GM21737 (cell line): ENCODE data around the gene KHDC4.
"Not testable (repeated sequence)": the region's sequence is repeated elsewhere in the genome, so short reads cannot be mapped to it uniquely, and the experiment has no call there.

Experiments used
- ATAC-seq: cut with Tn5 transposase; IDR thresholded peaks from one replicate; pipeline ENCODE4 v1.9.1; 2021; ENCODE audit warnings: mild to moderate bottlenecking, moderate library complexity; ENCODE audit not compliant: unreplicated experiment

The KHDC4 gene

DNA sequence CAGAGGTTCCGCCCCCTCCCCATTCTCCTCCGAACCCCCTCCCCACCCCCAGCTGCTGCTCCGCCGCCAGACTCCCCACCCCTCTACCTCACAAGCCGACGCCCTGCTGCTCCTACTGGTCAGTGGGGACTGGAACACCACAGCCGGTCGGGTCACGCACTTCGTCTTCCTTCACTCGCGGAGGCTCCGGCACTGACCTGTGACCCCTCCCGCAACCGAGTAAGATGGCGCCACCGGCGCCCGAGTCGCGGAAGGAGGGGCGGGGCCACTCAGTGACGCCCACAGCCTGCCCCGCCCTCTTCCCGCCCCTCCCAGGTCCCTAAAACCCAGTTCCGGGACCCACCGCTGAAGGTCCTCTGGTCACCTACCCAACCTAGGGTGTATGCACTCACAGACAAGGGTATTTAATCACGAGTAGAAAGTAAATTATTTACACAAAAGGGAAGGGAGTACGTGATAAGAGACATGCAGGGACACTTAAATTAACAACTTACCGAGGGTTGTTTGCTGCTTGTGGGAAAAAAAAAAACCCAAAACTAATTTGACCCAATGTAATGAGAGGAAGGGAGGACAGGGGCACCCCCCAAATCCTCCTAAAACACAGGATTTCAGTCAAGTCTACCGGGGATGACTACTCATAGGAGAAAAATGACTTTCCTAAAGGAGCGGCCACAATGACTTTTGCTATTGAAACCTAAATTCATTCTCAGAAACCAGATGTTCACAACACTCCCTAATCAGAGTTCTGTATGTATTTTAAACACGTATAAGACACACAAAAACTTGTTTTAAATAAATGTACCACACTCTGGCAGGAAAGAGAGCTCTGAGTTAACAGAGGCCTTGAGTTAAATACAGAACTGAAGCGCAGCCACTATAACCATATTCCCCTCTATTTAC, 22.8 kb downstream of the KHDC4 start, which contains the start of gene RIT1:
Gene RIT1, minus strand, starts transcription at position 194 of the 900 bp plus-strand sequence. CDS start 588 bp downstream, outside the sequence.
- peak; percentile 85 for ATAC-seq

DNA sequence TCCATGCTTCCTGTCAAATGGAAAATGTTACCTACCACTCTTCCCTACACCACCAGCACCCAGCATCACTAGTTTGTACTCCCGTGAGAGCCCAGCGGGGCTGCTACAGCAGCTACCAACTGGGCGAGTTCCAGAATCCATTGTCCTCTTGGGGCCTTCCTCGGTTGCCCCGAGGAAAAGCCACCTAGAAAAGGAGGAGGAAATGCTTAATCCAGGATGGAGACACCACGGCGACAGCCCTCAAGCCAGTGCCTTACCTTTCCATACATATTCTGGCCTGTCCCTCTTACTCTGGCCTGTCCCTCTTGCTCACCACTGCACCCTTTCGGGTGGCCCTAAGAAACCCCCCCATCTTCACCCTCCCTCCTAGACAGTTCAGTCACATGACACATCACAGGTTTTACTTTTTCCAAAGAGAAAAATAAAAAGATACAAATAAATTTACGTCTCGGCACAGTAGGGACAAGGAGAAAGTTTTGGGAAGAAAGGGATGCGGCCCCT, 23.5 kb downstream of the KHDC4 start:
- no peak for ATAC-seq

DNA sequence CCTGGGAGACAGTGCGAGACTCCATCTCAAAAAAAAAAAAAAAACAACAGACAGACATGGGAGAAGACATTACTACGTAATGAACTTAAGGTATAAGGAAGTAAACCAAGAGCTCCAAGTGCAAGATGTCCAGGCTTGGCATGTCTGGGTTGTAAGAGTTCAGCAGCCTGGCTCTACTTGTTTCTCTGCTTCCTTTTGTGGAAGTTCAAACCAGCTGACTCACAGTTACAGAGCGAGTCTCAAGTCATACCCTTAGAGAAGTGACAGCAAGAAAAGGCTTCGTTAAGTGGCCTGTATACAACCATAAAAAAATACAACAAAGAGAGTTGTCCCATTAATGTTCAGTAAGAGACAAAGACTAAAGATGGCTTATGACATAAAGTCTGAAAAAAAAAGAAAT, 24.3 kb downstream of the KHDC4 start:
- no peak for ATAC-seq

DNA sequence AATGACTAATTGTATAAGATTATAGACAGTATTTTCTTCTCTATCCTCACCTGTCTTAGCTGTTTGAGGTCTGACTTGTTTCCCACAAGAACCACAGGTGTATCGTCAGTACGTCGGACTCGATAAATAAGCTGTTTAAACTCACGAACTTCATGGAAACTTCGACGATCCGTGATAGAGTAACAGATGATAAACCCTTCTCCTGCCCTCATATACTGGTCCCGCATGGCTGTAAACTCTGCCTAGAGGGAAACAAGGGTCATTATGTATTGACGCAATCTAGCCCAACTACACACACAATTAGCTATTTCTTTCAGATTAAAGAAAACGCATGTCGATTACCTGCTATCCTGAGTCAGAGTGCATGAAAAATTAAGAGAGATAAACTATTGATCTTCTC, 30.0 kb downstream of the KHDC4 start:
- ATAC-seq: no peak

DNA sequence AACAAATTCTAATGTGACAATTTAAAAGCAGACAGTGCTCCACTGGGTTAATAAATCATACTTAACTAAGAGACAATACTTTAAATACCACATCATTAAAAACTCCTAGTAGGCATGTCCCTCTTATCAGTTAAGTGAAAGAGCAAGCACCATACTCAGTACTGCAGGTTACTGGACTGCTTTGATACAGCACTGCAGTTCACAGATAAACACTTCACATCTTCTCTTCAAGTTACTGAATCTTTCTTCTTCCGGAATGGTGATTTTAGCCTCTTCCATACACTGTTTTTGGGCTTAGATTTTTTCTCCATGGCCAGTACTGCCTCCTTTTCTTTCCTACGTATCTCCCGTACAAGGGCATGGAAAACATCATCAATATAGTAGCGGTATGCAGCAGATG, 34.1 kb downstream of the KHDC4 start:
- no peak for ATAC-seq

DNA sequence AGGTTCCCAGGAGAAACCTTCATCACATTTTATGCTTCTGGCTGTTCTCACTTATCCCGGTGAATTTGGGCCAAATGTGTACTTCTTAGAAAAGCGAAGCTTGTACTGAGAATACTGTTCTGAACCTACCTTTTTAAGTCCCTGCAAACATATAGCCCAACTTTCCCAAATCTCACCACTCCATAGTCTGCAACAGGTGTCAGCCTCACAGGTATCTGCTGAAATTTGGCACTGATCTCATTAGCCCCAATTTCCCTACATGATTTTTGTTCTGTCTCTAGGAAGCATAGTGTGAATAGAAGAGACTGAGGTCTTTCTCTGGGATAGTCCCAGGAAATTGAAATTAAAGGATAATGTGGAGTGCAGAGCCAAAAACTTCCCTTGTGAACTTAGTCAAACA, 34.5 kb downstream of the KHDC4 start:
- ATAC-seq: no peak

DNA sequence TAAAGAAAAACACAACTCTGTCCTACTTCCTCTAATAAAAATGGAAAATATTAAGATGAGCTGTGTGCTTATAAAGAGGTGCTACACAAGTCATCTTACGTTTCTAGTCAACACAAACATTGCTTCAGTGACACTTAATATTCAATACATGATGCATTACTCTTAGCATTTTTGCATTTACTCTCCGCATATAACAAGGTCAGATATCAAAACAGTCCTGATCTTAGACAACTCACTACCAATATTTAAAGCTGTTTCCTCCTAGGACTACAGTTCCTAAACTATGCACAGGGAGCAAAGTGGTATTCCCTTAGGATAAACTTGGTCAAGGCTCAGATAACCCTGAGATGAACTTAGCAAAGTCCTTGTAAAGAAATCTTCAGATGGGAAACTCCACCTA, 35.3 kb downstream of the KHDC4 start:
- ATAC-seq: no peak

DNA sequence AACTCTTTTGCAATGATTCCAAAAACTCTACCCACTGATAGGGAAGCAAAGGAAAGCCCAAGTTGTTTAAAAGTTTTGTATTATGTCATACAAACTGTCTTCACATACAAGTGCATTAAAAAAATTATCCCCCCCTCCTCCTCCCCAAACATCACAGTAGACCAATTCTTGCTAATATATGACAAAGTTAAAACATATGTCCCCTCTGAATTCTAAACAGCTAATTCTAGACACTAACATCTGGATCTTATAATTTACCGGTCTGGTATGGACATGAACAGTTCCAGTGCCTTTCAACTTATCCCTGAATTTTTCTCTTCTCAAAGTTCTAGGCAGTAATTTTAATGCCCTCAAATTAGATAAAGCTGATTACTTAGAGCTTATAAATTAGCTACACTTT, 36.5 kb downstream of the KHDC4 start:
- no peak for ATAC-seq

DNA sequence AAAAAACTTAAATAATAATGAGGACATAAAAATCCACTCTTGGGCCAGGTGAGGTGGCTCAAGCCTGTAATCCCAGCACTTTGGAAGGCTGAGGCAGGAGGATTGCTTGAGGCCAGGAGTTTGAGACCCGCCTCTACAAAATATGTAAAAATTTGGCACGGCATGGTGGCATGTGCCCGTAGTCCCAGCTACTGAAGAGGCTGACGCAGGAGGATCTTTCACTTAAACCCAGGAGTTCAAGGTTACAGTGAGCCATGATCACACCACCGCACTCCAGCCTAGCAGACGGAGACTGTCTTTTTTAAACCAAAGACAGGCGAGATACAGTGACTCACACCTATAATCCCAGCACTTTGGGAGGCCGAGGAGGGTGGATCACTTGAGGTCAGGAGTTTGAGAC, 37.7 kb downstream of the KHDC4 start:
- ATAC-seq: not testable (repeated sequence)

DNA sequence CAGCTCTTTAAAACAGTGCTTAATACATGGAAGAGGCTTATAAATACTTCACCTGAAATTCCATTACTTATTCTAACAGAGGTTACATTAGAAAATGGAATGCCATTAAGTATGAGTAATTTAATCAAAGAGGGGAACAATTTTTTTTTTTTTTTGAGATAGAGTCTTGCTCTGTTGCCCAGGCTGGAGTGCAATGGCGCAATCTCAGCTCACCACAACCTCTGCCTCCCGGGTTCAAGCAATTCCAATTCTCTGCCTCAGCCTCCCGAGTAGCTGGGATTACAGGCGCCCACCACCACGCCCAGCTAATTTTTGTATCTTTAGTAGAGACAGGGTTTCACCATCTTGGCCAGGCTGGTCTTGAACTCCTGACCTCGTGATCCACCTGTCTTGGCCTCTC, 38.6 kb downstream of the KHDC4 start:
- not testable (repeated sequence) for ATAC-seq

DNA sequence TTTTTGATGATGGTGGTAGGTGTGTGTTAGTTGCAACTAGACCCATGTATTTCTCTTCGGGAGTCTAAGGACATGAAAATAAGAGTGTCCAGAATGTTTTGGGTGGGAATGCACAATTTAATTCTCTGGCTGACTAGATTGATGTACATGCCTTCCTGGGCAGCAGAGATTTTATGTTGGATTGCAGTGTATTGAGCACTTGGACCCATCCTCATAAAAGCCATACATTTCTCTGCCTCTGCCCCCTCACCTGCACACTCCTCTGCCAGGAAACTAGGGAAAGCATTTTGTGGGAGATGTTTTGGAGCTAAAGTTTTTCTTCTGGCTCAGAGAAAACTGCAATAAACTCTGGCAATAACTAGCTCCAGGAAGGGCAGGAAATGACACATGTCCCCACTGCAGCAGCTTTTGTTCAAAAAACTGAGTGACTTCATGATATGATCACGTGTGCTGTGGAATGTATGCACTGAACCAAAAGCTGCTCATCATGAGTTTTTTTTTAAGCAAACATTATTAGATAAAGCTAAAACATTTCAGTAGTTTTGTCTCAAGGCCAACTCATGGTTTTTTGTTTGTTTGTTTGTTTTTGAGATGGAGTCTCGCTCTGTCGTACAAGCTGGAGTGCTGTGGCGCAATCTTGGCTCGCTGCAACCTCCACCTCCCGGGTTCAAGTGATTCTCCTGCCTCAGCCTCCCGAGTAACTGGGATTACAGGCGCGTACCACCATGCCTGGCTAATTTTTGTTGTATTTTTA, 40.6 kb downstream of the KHDC4 start:
- no peak for ATAC-seq

DNA sequence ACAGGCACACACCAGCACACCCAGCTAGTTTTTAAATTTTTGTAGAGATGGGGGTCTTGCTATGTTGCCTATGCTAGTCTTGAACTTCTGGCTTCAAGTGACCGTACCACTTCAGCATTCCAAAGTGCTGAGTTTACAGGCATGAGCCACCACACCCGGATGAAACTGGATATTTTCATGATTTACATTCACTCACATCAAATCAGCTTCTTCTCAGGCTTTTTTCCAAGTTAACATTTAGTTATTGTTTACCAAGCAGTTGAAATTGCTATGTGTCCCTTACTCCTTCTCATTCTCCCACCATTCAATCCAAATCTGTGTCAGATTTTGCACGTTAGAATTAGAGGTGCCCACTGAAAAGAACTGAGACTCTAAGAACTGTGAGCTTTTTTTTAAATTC, 41.4 kb downstream of the KHDC4 start:
- ATAC-seq: no peak

DNA sequence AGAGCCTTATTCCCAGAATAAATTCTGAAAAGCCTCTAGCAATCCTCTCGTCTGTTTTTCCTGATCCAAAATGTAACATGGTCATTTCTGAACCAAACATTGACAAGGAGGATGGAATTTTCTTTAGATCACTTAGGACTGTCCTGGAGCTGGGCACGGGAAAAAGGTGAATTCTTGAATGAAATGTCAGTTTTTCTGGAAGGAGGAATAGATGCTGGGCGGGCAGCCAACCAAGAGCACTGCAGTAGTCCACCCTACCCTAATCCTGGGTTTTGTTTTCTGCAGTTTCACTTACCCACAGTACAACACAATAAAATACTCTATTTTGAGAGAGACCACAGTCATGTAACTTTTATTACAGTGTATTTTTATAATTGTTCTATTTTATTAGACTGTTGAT, 44.0 kb downstream of the KHDC4 start:
- no peak for ATAC-seq

DNA sequence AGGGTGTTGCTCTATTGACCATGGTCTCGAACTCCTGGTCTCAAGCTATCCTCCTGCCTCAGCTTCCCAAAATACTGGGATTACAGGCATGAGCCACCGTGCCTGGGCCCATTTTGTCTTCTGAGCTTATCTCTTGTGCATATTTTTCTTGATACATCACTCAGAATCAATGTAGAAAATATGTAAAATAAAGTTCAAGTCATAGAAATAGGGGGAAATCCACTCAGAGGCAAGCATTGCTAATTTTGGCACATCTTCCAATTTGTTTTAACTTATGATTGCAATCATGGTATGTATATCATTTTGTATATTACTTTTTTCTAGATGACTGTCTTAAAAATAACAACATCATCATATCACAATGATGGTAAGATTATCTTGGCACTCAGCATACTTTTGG, 44.6 kb downstream of the KHDC4 start:
- no peak for ATAC-seq

DNA sequence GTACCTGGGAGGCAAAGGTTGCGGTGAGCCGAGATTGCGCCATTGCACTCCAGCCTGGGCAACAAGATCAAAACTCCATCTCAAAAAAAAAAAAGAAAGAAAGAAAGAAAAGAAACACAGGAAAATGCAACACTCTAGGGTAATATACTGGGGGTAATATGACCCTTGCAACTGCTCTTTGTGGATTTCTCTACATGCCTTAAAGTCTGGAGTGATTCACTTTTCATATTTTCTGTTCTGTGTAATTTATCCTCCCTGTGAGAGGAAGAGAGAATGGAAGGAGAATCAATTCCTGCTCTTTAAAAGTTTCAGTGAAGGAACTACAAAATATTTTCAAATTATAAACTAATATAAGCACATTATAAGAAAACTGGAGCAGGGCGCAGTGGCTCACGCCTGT, 45.7 kb downstream of the KHDC4 start:
- ATAC-seq: no peak

DNA sequence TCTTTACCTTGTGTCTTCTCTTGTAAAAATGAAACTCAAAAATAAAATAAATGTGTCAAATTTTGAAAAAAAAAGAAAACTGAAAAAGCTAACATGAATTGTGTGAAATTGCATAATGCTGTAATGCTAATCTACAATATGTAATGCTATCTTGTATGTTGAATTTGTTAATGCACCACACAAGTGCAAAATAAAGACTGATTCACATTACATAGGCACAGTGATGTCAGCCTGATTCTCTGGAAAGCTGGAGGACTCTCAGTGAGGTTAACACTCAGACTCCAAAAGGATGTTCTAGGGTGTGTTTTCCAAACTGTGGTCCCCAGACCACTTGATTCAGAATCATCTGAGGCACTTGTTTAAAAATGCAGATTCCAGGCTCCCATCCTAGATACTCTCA, 49.2 kb downstream of the KHDC4 start:
- ATAC-seq: no peak

DNA sequence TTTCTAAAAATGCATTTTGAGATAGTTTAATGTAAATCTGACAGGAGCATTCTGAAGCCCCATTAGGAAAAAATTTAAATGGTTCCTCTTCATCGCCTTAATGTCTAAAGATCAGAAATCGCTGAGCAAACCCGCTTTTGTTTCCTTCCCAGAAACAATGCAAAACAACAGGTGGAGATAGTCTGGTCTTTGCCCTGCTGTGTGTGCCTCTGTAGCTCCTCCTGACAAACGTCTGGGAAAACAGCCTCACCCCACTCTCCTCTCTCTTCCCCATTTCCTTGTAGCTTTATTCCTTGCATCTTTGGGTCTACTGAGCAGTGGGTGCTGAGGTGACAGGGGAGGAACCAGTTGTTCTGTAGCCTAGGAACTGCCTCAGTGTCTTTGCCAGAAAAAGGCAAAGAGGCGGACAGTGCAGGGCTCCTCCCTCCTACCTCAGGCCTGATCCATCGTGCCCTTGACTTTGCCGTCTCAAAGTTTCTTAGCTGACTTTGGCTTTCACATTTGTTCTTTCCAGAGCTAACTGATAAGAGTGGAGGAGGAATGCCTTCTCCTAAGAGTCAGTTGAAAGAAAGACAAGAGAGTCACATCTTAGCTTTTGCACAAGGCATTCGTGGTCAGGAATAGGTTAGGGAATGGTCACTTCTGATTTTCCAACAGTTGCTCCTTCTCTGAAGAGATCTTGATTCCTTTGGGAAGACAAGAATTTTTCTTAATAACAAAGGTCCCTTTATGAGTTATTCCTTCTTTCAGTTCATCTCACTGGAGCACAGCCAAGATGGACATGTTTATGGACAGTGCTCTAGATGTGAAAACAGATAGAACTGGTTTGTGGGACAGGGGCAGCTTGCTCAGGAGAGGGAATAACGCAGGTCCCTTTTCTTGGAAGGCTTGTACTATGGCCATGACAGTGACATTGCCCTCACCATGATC, 49.9 kb downstream of the KHDC4 start:
- no peak for ATAC-seq

DNA sequence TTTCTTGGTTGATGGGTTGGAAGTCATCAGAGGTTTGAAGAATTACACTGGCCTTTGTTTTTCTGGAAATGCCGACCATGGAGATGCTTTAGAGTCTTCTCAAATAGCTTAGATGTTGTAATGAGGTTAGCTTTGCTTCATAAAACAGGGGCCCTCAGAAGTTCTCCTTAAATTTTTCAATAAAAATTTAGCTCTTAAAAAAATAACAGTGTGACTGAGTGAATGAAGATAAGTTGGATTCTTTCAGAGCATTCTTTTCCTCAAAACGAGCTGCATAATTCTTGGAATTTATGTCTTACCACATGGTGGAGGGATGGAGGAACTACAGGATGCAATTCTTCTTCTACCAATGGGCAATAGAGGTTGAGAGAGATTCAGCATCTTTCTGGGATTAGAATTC, 51.4 kb downstream of the KHDC4 start:
- no peak for ATAC-seq

DNA sequence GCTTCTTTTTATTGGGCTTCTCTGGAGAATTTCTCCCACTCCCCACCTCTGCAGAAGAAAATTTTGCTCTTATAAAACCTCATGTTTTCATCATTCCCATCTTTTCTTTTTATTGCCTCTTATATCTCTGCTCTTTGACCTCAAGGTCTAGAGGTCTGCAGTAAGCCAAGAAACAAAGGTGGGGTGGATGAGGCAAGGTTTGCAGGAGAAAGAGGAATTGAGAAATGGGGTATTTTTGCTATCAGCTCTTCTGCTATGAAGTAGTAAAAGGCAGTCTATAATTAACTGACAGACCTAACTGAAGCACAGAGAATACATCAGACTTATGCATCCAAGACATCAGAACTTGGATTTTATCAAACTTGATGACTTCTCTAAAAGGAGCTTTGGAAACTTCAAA, 52.0 kb downstream of the KHDC4 start:
- ATAC-seq: no peak

DNA sequence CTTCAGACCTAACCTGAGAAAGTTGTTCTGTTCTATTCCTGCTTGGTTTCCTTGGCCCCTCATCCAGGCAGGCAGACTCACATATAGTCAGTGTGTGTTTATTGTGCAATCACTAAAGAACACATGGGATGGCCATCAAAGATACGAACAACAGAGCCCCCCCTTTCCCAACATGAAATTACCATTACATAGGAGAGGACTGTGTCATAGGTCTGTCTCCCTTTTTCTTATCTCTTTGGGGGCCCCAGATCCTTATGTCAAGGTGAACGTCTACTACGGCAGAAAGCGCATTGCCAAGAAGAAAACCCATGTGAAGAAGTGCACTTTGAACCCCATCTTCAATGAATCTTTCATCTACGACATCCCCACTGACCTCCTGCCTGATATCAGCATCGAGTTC, 53.3 kb downstream of the KHDC4 start:
- ATAC-seq: no peak

DNA sequence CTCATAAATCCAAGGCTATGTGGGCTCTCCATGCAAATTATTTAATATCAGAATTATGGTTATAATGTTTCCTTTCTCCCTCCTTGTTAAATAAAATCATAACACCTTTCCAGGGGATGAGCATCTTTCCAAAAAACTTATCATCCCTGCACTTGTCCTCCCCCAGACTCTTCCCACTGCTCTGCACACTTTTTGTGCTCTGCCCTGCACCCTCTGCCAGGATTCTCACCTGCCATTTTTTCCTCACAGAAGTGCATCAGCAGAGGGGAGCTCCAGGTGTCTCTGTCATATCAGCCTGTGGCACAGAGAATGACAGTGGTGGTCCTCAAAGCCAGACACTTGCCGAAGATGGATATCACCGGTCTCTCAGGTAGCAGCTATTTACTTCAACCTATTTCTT, 54.0 kb downstream of the KHDC4 start:
- no peak for ATAC-seq
